Measurements from ENCODE around the gene ICAM1.
"Not testable (repeated sequence)": the region's sequence is repeated elsewhere in the genome, so short reads cannot be mapped to it uniquely, and the experiment has no call there.

Gene ICAM1

GRCh38 chr19:10274589-10274988, 3.7 kb downstream of the ICAM1 start:
- Mint-ChIP-seq H3K27me3 (no peaks in the 10 kb centered on the region), H3K9me3 (no peaks in the 10 kb centered on the region), H3K4me3 (no peak overlapping the region), H3K27ac (no peak overlapping the region), H3K36me3 (peaks cover 21% of the 10 kb centered on the region), H3K4me1 (peaks cover 49% of the 10 kb centered on the region)
- CTCF ChIA-PET, result no interaction called here
- DNase-seq, result no peak

GRCh38 chr19:10277795-10278589, 7.1 kb downstream of the ICAM1 start:
- Mint-ChIP-seq H3K36me3 (peaks cover 28% of the 10 kb centered on the region), H3K27ac (no peak overlapping the region), H3K4me3 (no peak overlapping the region), H3K4me1 (peaks cover 25% of the 10 kb centered on the region), H3K27me3 (no peaks in the 10 kb centered on the region), H3K9me3 (no peaks in the 10 kb centered on the region)
- DNase-seq, result no peak
- CTCF ChIA-PET, result interaction anchor here (0.6 to 0.8 kb wide), 3 partner anchors 19 to 111 kb away, joined by 3 read pairs; no protein-coding TSS in a partner anchor

- Mint-ChIP-seq H3K27me3 (no peaks in the 10 kb centered on the region), H3K4me3 (no peak overlapping the region), H3K27ac (no peak overlapping the region), H3K4me1 (peaks cover 24% of the 10 kb centered on the region), H3K36me3 (peaks cover 34% of the 10 kb centered on the region), H3K9me3 (no peaks in the 10 kb centered on the region)
- CTCF ChIA-PET, result interaction anchor here (0.7 to 2.8 kb wide), 2 partner anchors 9 to 20 kb away, joined by 3 to 15 read pairs; partner anchors contain the start of gene ICAM1
- DNase-seq, result no peak
Measured at GRCh38 chr19:10278935-10279334, 8.0 kb downstream of the ICAM1 start.

GRCh38 chr19:10279737-10280442, 9.0 kb downstream of the ICAM1 start:
- Mint-ChIP-seq H3K27me3 (no peaks in the 10 kb centered on the region), H3K9me3 (no peaks in the 10 kb centered on the region), H3K36me3 (peaks cover 37% of the 10 kb centered on the region), H3K4me1 (peaks cover 19% of the 10 kb centered on the region), H3K4me3 (no peak overlapping the region), H3K27ac (peak overlapping the region; percentile 46)
- CTCF ChIA-PET, result interaction anchor here (0.6 to 2.8 kb wide), 4 partner anchors 10 to 130 kb away, joined by 3 to 15 read pairs (median 3); partner anchors contain the start of gene ICAM1
- no peak for DNase-seq

- peaks cover 49% of the 10 kb centered on the region for H3K36me3 Mint-ChIP-seq
- CTCF ChIA-PET, H3K27ac Mint-ChIP-seq, DNase-seq, H3K9me3 Mint-ChIP-seq, H3K4me3 Mint-ChIP-seq, H3K27me3 Mint-ChIP-seq: not testable (repeated sequence)
- peaks cover 39% of the 10 kb centered on the region for H3K4me1 Mint-ChIP-seq
Measured at GRCh38 chr19:10282043-10282442, 11.1 kb downstream of the ICAM1 start.

- peaks cover 47% of the 10 kb centered on the region for H3K36me3 Mint-ChIP-seq
- CTCF ChIA-PET, result no interaction called here
- peaks cover 49% of the 10 kb centered on the region for H3K4me1 Mint-ChIP-seq
- H3K27ac Mint-ChIP-seq, result no peak overlapping the region
- DNase-seq, result no peak
- H3K27me3 Mint-ChIP-seq, result peaks cover 22% of the 10 kb centered on the region
- H3K9me3 Mint-ChIP-seq, result no peaks in the 10 kb centered on the region
- no peak overlapping the region for H3K4me3 Mint-ChIP-seq
Measured at GRCh38 chr19:10283301-10284064, 12.6 kb downstream of the ICAM1 start.

- CTCF ChIA-PET, result interaction anchor here (0.9 to 1.0 kb wide), 2 partner anchors 25 to 106 kb away, joined by 3 read pairs; no protein-coding TSS in a partner anchor
- H3K4me3 Mint-ChIP-seq, result no peak overlapping the region
- peaks cover 30% of the 10 kb centered on the region for H3K27me3 Mint-ChIP-seq
- peaks cover 42% of the 10 kb centered on the region for H3K36me3 Mint-ChIP-seq
- DNase-seq, result no peak
- peaks cover 54% of the 10 kb centered on the region for H3K4me1 Mint-ChIP-seq
- H3K27ac Mint-ChIP-seq, result no peak overlapping the region
- no peaks in the 10 kb centered on the region for H3K9me3 Mint-ChIP-seq
Measured at GRCh38 chr19:10284065-10284959, 13.4 kb downstream of the ICAM1 start.

- DNase-seq, result no peak
- peaks cover 36% of the 10 kb centered on the region for H3K27me3 Mint-ChIP-seq
- CTCF ChIA-PET, result interaction anchor here (0.9 to 1.3 kb wide), 3 partner anchors 25 to 106 kb away, joined by 3 to 5 read pairs (median 3); no protein-coding TSS in a partner anchor
- no peaks in the 10 kb centered on the region for H3K9me3 Mint-ChIP-seq
- no peak overlapping the region for H3K4me3 Mint-ChIP-seq
- peaks cover 50% of the 10 kb centered on the region for H3K4me1 Mint-ChIP-seq
- H3K36me3 Mint-ChIP-seq, result peaks cover 37% of the 10 kb centered on the region
- H3K27ac Mint-ChIP-seq, result no peak overlapping the region
Measured at GRCh38 chr19:10284960-10285278, 14.0 kb downstream of the ICAM1 start.

- H3K36me3 Mint-ChIP-seq, result peaks cover 37% of the 10 kb centered on the region
- peaks cover 41% of the 10 kb centered on the region for H3K27me3 Mint-ChIP-seq
- H3K4me3 Mint-ChIP-seq, result no peak overlapping the region
- CTCF ChIA-PET, result interaction anchor here (1.0 to 1.3 kb wide), 2 partner anchors 104 to 105 kb away, joined by 3 to 5 read pairs; no protein-coding TSS in a partner anchor
- H3K4me1 Mint-ChIP-seq, result peaks cover 52% of the 10 kb centered on the region
- no peaks in the 10 kb centered on the region for H3K9me3 Mint-ChIP-seq
- H3K27ac Mint-ChIP-seq, result no peak overlapping the region
- no peak for DNase-seq
Measured at GRCh38 chr19:10285393-10285792, 14.5 kb downstream of the ICAM1 start.

- peaks cover 41% of the 10 kb centered on the region for H3K36me3 Mint-ChIP-seq
- CTCF ChIA-PET, result interaction anchor here (0.6 to 2.5 kb wide), 6 partner anchors 10 to 224 kb away, joined by 3 to 15 read pairs (median 3); partner anchors contain the start of genes ICAM1 and TYK2
- DNase-seq, result peak; percentile 75
- H3K27me3 Mint-ChIP-seq, result peaks cover 58% of the 10 kb centered on the region
- H3K9me3 Mint-ChIP-seq, result no peaks in the 10 kb centered on the region
- H3K27ac Mint-ChIP-seq, result peak within 1 kb of the TSS; percentile 84
- peak within 1 kb of the TSS; percentile 63 for H3K4me3 Mint-ChIP-seq
- H3K4me1 Mint-ChIP-seq, result peaks cover 65% of the 10 kb centered on the region
Measured at GRCh38 chr19:10286803-10287737, 16.1 kb downstream of the ICAM1 start, which contains the start of gene ICAM4. ICAM4 (plus strand) TSS chr19:10286955; CDS start chr19:10287013, 58 bp downstream.

- H3K4me1 Mint-ChIP-seq, result peaks cover 79% of the 10 kb centered on the region
- peaks cover 44% of the 10 kb centered on the region for H3K36me3 Mint-ChIP-seq
- peak; percentile 56 for DNase-seq
- peaks cover 74% of the 10 kb centered on the region for H3K27me3 Mint-ChIP-seq
- H3K27ac Mint-ChIP-seq, result no peak overlapping the region
- peak overlapping the region; percentile 59 for H3K4me3 Mint-ChIP-seq
- CTCF ChIA-PET, result interaction anchor here (0.8 to 2.0 kb wide), 7 partner anchors 18 to 132 kb away, joined by 3 to 18 read pairs (median 4); partner anchors contain the start of genes ICAM1 and PDE4A
- H3K9me3 Mint-ChIP-seq, result peaks cover 2% of the 10 kb centered on the region
Measured at GRCh38 chr19:10288662-10289166, 17.8 kb downstream of the ICAM1 start.
